ENCODE results near the gene DVL1. TPM values are rescaled to one million over a fixed set of nuclear protein-coding genes. Genes with fewer than 3 reads are reported as not detected.

The DVL1 gene
- total RNA-seq, 3 donors from 2014 or later (not counting 1 experiment from before 2014, with no cell fraction given) = 33.8 to 41.9 (median 35.6) TPM

DNA sequence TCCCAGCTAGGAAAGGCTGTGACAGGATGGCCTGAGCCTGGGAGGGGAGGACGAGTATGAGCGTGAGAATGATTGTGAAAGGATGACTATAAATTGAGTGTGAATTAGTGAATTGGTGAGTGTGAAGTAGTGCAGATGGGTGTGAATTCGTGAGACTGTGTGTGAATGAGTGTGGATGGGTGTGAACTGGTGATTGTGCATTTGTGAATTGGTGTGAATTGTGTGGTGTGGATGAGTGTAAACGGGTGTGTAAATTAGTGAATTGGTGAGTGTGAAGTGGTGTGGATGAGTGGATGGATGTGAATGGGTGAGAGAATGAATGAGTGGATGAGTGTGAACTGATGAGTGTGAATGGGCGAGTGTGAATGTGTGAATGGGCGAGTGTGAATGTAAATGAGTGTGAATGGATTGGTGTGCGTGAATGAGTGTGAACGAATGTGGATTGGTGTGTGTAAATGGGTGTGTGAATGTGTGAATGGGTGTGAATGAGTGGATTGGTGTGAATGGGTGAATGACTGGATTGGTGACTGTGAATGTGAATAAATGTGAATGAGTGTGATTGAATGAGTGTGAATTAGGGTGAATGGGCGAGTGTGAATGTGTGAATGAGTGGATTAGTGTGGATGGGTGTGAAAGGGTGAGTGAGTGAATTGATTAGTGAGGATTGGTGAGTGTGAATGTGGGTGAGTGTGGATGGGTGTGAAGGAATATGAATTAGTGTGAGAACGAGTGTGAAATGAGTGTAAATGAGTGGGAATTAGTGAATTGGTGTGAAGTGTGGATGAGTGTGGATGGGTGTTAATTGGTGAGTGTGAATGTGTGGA lies 16.9 kb upstream of the DVL1 start:
- 76% methylated on average over 10 of the region's 10 CpGs for WGBS (ENCODE audit: insufficient coverage)
- no peaks in the 10 kb centered on the region for H3K9me3 Mint-ChIP-seq
- no peaks in the 10 kb centered on the region for H3K9me3 ChIP-seq (ENCODE audit: control insufficient read depth, insufficient read depth, low read length)
- intact Hi-C loops (cut with micrococcal nuclease) = no loop called here
- H3K27me3 Mint-ChIP-seq (ENCODE audit: low read depth in 2 of 2) = peaks cover under 1 to 1% of the 10 kb centered on the region in 2 donors
- no peak for DNase-seq
- ATAC-seq = no peak
- no peak overlapping the region for H3K4me3 Mint-ChIP-seq
- TF ChIP-seq, protein P1, sequence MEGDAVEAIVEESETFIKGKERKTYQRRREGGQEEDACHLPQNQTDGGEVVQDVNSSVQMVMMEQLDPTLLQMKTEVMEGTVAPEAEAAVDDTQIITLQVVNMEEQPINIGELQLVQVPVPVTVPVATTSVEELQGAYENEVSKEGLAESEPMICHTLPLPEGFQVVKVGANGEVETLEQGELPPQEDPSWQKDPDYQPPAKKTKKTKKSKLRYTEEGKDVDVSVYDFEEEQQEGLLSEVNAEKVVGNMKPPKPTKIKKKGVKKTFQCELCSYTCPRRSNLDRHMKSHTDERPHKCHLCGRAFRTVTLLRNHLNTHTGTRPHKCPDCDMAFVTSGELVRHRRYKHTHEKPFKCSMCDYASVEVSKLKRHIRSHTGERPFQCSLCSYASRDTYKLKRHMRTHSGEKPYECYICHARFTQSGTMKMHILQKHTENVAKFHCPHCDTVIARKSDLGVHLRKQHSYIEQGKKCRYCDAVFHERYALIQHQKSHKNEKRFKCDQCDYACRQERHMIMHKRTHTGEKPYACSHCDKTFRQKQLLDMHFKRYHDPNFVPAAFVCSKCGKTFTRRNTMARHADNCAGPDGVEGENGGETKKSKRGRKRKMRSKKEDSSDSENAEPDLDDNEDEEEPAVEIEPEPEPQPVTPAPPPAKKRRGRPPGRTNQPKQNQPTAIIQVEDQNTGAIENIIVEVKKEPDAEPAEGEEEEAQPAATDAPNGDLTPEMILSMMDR (IDR thresholded peaks at IDR 0.05) = no peak
- no peak overlapping the region for H3K27ac Mint-ChIP-seq
- H3K4me1 Mint-ChIP-seq = peaks cover 0 to 2% of the 10 kb centered on the region in 2 donors
- H3K4me1 ChIP-seq (ENCODE audit: control insufficient read depth, insufficient read depth, low read length) = peaks cover 7% of the 10 kb centered on the region
- no peaks in the 10 kb centered on the region for H3K27me3 ChIP-seq (ENCODE audit: control insufficient read depth, insufficient read depth, low read length)
- no peak overlapping the region for H3K27ac ChIP-seq (ENCODE audit: low read length)
- H3K36me3 Mint-ChIP-seq = no peaks in the 10 kb centered on the region
- no peak overlapping the region for H3K4me3 ChIP-seq (ENCODE audit: low read length)
- no peaks in the 10 kb centered on the region for H3K36me3 ChIP-seq (ENCODE audit: control insufficient read depth, insufficient read depth, low read length)

DNA sequence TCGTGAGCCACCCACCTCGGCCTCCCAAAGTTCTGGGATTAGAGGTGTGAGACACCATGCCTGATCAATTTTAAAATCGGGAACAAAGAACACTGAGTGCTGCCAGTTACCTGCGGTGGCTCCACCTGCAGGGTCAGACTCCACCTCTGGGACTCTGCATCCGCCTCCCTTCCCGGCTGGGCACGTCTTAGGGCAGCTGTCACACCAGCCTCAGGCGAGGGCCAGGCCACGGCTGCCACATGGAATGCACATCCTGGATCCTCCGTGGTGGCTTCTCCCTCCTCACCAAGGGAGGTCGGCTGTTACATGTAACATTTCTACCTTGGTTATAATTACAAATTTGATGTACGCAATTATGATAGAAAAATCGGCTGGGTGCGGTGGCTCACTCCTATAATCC lies 15.0 kb upstream of the DVL1 start:
- Mint-ChIP-seq H3K9me3 (no peaks in the 10 kb centered on the region), H3K4me3 (no peak overlapping the region), H3K36me3 (no peaks in the 10 kb centered on the region), H3K4me1 (peaks cover 0 to 1% of the 10 kb centered on the region in 2 donors), H3K27me3 (ENCODE audit: low read depth in 2 of 2) (peaks cover 6 to 8% of the 10 kb centered on the region in 2 donors), H3K27ac (no peak overlapping the region)
- TF ChIP-seq, protein P1 (IDR thresholded peaks at IDR 0.05) = no peak
- no peak overlapping the region for H3K4me3 ChIP-seq (ENCODE audit: low read length)
- no peaks in the 10 kb centered on the region for H3K9me3 ChIP-seq (ENCODE audit: control insufficient read depth, insufficient read depth, low read length)
- 85% methylated on average over 14 of the region's 14 CpGs for WGBS (ENCODE audit: insufficient coverage)
- DNase-seq = no peak
- intact Hi-C loops (cut with micrococcal nuclease) = no loop called here
- no peaks in the 10 kb centered on the region for H3K4me1 ChIP-seq (ENCODE audit: control insufficient read depth, insufficient read depth, low read length)
- no peak overlapping the region for H3K27ac ChIP-seq (ENCODE audit: low read length)
- ATAC-seq = no peak
- no peaks in the 10 kb centered on the region for H3K36me3 ChIP-seq (ENCODE audit: control insufficient read depth, insufficient read depth, low read length)
- peaks cover 3% of the 10 kb centered on the region for H3K27me3 ChIP-seq (ENCODE audit: control insufficient read depth, insufficient read depth, low read length)

DNA sequence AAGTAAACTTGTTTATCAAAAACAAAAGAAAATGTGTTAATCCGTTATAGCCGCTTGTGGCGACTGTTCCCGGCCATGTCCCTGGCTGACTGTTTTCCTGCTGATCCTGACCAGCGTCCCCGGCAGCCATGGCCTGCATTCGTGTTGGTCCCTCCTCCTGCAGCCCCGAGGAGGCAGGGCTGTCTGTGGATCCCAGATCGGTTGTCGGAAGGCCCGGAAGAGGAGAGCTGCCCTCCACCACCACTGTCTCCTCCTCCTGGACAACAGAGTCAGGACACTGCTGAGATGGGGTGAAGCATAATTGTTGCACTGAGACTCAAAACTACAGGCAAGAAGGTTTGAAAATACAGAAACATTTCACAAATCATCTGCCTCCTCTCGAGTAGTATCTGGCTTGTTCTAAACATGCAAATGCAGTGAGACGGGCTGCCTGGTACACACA lies 12.8 kb upstream of the DVL1 start:
- no peak for DNase-seq
- Mint-ChIP-seq H3K27me3 (ENCODE audit: low read depth in 2 of 2) (peaks cover 12 to 17% of the 10 kb centered on the region in 2 donors), H3K27ac (no peak overlapping the region), H3K36me3 (no peaks in the 10 kb centered on the region), H3K4me1 (peaks cover 0 to 11% of the 10 kb centered on the region in 2 donors), H3K4me3 (no peak overlapping the region), H3K9me3 (no peaks in the 10 kb centered on the region)
- TF ChIP-seq, protein P1 (IDR thresholded peaks at IDR 0.05) = no peak
- no peak for ATAC-seq
- intact Hi-C loops (cut with micrococcal nuclease) = no loop called here
- Histone ChIP-seq H3K9me3 (ENCODE audit: control insufficient read depth, insufficient read depth, low read length) (no peaks in the 10 kb centered on the region), H3K4me1 (ENCODE audit: control insufficient read depth, insufficient read depth, low read length) (peaks cover 13% of the 10 kb centered on the region), H3K27me3 (ENCODE audit: control insufficient read depth, insufficient read depth, low read length) (peaks cover 21% of the 10 kb centered on the region), H3K4me3 (ENCODE audit: low read length) (no peak overlapping the region), H3K36me3 (ENCODE audit: control insufficient read depth, insufficient read depth, low read length) (no peaks in the 10 kb centered on the region), H3K27ac (ENCODE audit: low read length) (no peak overlapping the region)
- WGBS (ENCODE audit: insufficient coverage) = 29% methylated on average over 13 of the region's 13 CpGs

All from natural killer cell (primary cell).